Vagina (tissue), 2 donors: ENCODE results near the gene MPHOSPH8.
"Not testable (repeated sequence)": the region's sequence is repeated elsewhere in the genome, so short reads cannot be mapped to it uniquely, and the experiment has no call there.

Experiments
- POLR2A ChIP-seq, 2 donors: fragments of 450-650 bp; IDR thresholded peaks; one replicate each; pipeline ENCODE4 v1.6.1; 2017; ENCODE audit warnings: antibody characterized with exemption in 2 of 2, mild to moderate bottlenecking in 2 of 2, moderate library complexity in 2 of 2
- POLR2AphosphoS5 ChIP-seq, 2 donors: sonication (generic); formaldehyde crosslinking; IDR thresholded peaks; one replicate each; pipeline ENCODE4 v1.9.0; 2017; ENCODE audit warnings: antibody characterized with exemption in 2 of 2, mild to moderate bottlenecking in 2 of 2, low read depth in 1 of 2; ENCODE audit not compliant: insufficient read depth in 1 of 2
- TF ChIP-seq, protein P1 (sequence below), 3 experiments: fragments of 450-650 bp in 2 of 3; fragments of 200-600 bp in 1 of 3; sonication (generic) in 1 of 3; IDR thresholded peaks; one replicate each; pipeline ENCODE4 v1.5.1; 2017 to 2019; ENCODE audit warnings: antibody characterized with exemption in 3 of 3, mild to moderate bottlenecking in 2 of 3, moderate library complexity in 2 of 3

DNA sequence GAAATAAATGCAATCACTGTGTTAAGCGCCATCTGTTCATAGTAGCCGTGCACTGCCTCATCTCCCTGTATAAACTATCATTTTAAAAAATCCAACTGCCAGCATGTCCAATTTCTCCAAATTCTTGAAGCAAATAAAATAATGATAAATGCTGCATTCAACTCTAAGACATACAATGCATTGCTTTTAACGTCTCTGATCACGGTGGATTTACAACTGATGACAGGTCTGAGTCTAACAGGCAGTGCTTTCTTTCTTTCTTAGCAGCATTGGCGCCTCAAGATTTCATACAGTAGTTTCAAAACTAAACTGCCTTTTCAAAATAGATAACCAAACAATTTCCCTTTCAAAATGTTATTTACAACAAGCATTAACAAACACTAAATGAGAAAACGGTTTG, 70.8 kb downstream of the MPHOSPH8 start:
- TF ChIP-seq POLR2A (IDR thresholded peaks at IDR 0.05); POLR2AphosphoS5 (IDR thresholded peaks at IDR 0.05; ENCODE audit: insufficient read depth in 1 of 2, low read depth in 1 of 2): not testable (repeated sequence)
- TF ChIP-seq, protein P1, sequence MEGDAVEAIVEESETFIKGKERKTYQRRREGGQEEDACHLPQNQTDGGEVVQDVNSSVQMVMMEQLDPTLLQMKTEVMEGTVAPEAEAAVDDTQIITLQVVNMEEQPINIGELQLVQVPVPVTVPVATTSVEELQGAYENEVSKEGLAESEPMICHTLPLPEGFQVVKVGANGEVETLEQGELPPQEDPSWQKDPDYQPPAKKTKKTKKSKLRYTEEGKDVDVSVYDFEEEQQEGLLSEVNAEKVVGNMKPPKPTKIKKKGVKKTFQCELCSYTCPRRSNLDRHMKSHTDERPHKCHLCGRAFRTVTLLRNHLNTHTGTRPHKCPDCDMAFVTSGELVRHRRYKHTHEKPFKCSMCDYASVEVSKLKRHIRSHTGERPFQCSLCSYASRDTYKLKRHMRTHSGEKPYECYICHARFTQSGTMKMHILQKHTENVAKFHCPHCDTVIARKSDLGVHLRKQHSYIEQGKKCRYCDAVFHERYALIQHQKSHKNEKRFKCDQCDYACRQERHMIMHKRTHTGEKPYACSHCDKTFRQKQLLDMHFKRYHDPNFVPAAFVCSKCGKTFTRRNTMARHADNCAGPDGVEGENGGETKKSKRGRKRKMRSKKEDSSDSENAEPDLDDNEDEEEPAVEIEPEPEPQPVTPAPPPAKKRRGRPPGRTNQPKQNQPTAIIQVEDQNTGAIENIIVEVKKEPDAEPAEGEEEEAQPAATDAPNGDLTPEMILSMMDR (IDR thresholded peaks at IDR 0.05) = not testable (repeated sequence)
